PC-3 (cell line): ENCODE results near the gene C6orf58.

Experiments used
- EZH2 ChIP-seq: fragments of 300-600 bp; sonication (generic); IDR thresholded peaks from one replicate; pipeline ENCODE4 v1.6.1; 2017; ENCODE audit warnings: antibody characterized with exemption, mild to moderate bottlenecking, low read length; ENCODE audit not compliant: unreplicated experiment
- TF ChIP-seq, protein P1 (sequence below): fragments of 300-600 bp; sonication (generic); conservative IDR thresholded peaks from 2 replicates; pipeline ENCODE4 v1.5.1; 2017; ENCODE audit warnings: antibody characterized with exemption, low read depth, mild to moderate bottlenecking, low read length

DNA sequence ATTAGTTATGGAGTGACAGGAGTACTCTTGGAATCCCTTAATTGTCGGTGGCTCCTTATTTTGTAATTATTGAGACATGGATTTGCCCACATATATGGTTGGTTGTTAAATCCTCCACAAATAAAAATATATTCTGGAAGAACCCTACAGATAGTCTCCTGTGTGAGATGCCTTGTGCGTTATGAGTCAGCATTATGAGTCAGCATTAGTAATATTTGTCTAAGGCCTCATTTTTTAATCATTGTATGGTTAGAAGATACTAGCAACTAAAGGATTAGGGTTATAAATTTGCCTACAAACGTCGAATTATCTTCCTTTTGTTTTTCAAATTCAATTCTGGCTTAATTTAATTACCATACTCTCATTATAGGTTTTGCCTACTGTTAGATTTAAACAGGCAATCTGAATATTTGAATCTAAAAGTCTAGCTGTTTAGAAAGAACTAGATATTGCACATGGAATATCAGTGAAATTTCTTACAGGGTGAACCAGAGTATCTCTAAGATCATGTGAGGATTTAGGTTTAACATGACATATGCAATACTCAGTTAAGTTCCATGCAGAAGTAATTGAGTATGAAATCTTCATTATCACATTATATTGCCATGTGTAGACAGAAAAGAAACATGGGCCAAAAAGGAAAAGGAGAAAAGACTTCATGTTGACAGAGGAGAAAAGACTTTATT, 5.9 kb downstream of the C6orf58 start:
- TF ChIP-seq, protein P1, sequence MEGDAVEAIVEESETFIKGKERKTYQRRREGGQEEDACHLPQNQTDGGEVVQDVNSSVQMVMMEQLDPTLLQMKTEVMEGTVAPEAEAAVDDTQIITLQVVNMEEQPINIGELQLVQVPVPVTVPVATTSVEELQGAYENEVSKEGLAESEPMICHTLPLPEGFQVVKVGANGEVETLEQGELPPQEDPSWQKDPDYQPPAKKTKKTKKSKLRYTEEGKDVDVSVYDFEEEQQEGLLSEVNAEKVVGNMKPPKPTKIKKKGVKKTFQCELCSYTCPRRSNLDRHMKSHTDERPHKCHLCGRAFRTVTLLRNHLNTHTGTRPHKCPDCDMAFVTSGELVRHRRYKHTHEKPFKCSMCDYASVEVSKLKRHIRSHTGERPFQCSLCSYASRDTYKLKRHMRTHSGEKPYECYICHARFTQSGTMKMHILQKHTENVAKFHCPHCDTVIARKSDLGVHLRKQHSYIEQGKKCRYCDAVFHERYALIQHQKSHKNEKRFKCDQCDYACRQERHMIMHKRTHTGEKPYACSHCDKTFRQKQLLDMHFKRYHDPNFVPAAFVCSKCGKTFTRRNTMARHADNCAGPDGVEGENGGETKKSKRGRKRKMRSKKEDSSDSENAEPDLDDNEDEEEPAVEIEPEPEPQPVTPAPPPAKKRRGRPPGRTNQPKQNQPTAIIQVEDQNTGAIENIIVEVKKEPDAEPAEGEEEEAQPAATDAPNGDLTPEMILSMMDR = no peak
- no peak for TF ChIP-seq EZH2
